Measurements from ENCODE around the gene SNAPIN. TPM values are rescaled to one million over a fixed set of nuclear protein-coding genes. Genes with fewer than 3 reads are reported as not detected.
A peak's percentile ranks its signal among the peaks of the same experiment; 100 is the strongest.

Gene SNAPIN
- polyA plus RNA-seq, 1 donor (not counting 4 experiments of a cell fraction or from before 2014, with no cell fraction given), result 49.4 TPM

GRCh38 chr1:153655333-153655732, 3.2 kb upstream of the SNAPIN start:
- Histone ChIP-seq H3K27ac (ENCODE audit: control insufficient read depth, insufficient read depth, low read length) (no peak overlapping the region), H4K20me1 (ENCODE audit: control insufficient read depth, extremely low read depth, insufficient read depth, low read length) (no peaks in the 10 kb centered on the region), H3K9me1 (ENCODE audit: control insufficient read depth, extremely low read depth, insufficient read depth, low read length) (no peaks in the 10 kb centered on the region), H3K79me2 (ENCODE audit: control insufficient read depth, insufficient read depth, low read length) (peaks cover 13% of the 10 kb centered on the region), H3K36me3 (ENCODE audit: control insufficient read depth in 2 of 2, extremely low read depth in 1 of 2, insufficient read depth in 2 of 2, low read length in 2 of 2) (no peaks in the 10 kb centered on the region), H3K4me3 (ENCODE audit: control insufficient read depth in 2 of 3, extremely low read depth in 1 of 3, insufficient read depth in 2 of 3, low read depth in 1 of 3, low read length in 3 of 3) (no peak overlapping the region), H3K4me1 (ENCODE audit: control insufficient read depth, extremely low read depth, insufficient read depth, low read length) (peaks cover 12% of the 10 kb centered on the region), H3K4me2 (ENCODE audit: control insufficient read depth, extremely low read depth, insufficient read depth, low read depth, low read length) (no peak overlapping the region), H3K9ac (ENCODE audit: control insufficient read depth, extremely low read depth, insufficient read depth, low read length) (no peak overlapping the region), H2AFZ (ENCODE audit: control insufficient read depth, low read length) (no peak overlapping the region), H3K9me3 (ENCODE audit: control insufficient read depth, low read depth, low read length) (no peaks in the 10 kb centered on the region), H3K27me3 (ENCODE audit: control insufficient read depth, extremely low read depth, insufficient read depth, low read length) (no peaks in the 10 kb centered on the region)
- TF ChIP-seq CTCF (optimal IDR thresholded peaks at IDR 0.05 in 1 of 3, IDR thresholded peaks at IDR 0.05 in 1 of 3, conservative IDR thresholded peaks at IDR 0.05 in 1 of 3; ENCODE audit: extremely low read depth in 1 of 3, insufficient read depth in 2 of 3, low read length in 3 of 3) (no peak), EZH2 (IDR thresholded peaks at IDR 0.05; ENCODE audit: low read length) (no peak)
- FAIRE-seq (no peak), DNase-seq (ENCODE audit: low read depth, low spot score) (no peak)
- dilution Hi-C loops (cut with MboI; ENCODE audit: extremely low pct_ligation_motif_present, low sequenced_read_pairs), result no loop called here

- Histone ChIP-seq H4K20me1 (ENCODE audit: control insufficient read depth, extremely low read depth, insufficient read depth, low read length) (no peaks in the 10 kb centered on the region), H3K36me3 (ENCODE audit: control insufficient read depth in 2 of 2, extremely low read depth in 1 of 2, insufficient read depth in 2 of 2, low read length in 2 of 2) (peaks cover 14 to 23% of the 10 kb centered on the region in 2 experiments), H3K4me2 (ENCODE audit: control insufficient read depth, extremely low read depth, insufficient read depth, low read depth, low read length) (peak overlapping the region; percentile 91), H2AFZ (ENCODE audit: control insufficient read depth, low read length) (peak overlapping the region; percentile 94), H3K9ac (ENCODE audit: control insufficient read depth, extremely low read depth, insufficient read depth, low read length) (peak overlapping the region; percentile 86), H3K79me2 (ENCODE audit: control insufficient read depth, insufficient read depth, low read length) (peaks cover 13% of the 10 kb centered on the region), H3K4me1 (ENCODE audit: control insufficient read depth, extremely low read depth, insufficient read depth, low read length) (peaks cover 4% of the 10 kb centered on the region), H3K27ac (ENCODE audit: control insufficient read depth, insufficient read depth, low read length) (peak overlapping the region; percentile 80), H3K9me1 (ENCODE audit: control insufficient read depth, extremely low read depth, insufficient read depth, low read length) (no peaks in the 10 kb centered on the region), H3K27me3 (ENCODE audit: control insufficient read depth, extremely low read depth, insufficient read depth, low read length) (no peaks in the 10 kb centered on the region), H3K4me3 (ENCODE audit: control insufficient read depth in 2 of 3, extremely low read depth in 1 of 3, insufficient read depth in 2 of 3, low read depth in 1 of 3, low read length in 3 of 3) (peak overlapping the region; percentile 69 to 97 (median 94)), H3K9me3 (ENCODE audit: control insufficient read depth, low read depth, low read length) (no peaks in the 10 kb centered on the region)
- no peak for DNase-seq (ENCODE audit: low read depth, low spot score)
- TF ChIP-seq CTCF (optimal IDR thresholded peaks at IDR 0.05 in 1 of 3, IDR thresholded peaks at IDR 0.05 in 1 of 3, conservative IDR thresholded peaks at IDR 0.05 in 1 of 3; ENCODE audit: extremely low read depth in 1 of 3, insufficient read depth in 2 of 3, low read length in 3 of 3), result no peak
- no peak for TF ChIP-seq EZH2 (IDR thresholded peaks at IDR 0.05; ENCODE audit: low read length)
- no peak for FAIRE-seq
- dilution Hi-C loops (cut with MboI; ENCODE audit: extremely low pct_ligation_motif_present, low sequenced_read_pairs), result no loop called here
Measured at GRCh38 chr1:153659175-153659534, 652 bp downstream of the SNAPIN start.

Data from keratinocyte (primary cell).